C4-2B (cell line): ENCODE measurements around the gene SMARCA2.

Experiments used
- ZFX ChIP-seq: fragments of 450-650 bp; IDR thresholded peaks from 2 replicates; pipeline ENCODE4 v1.6.1; 2017
- TF ChIP-seq, protein P1 (sequence below): fragments of 450-650 bp; conservative IDR thresholded peaks from 2 replicates; pipeline ENCODE4 v1.5.1; 2017; ENCODE audit warnings: mild to moderate bottlenecking

DNA sequence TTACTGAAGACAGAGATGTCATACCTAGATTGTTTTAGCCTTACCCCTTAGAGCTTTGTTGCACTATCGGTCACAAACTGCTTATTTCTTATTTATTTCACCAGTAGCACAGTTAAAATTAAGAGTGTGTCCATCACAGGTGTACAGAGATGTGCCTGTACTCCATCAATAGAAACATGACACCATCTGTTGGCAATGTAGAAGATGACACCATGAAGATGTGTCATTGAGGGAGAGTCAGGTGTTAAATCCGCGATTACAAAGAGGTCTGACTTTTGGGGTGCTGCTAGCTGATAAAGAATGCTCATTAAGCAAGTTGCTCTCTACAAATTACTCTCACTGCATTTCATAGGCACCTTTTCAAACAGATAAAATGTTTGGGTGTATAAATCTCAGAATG lies 164.4 kb downstream of the SMARCA2 start:
- TF ChIP-seq, protein P1, sequence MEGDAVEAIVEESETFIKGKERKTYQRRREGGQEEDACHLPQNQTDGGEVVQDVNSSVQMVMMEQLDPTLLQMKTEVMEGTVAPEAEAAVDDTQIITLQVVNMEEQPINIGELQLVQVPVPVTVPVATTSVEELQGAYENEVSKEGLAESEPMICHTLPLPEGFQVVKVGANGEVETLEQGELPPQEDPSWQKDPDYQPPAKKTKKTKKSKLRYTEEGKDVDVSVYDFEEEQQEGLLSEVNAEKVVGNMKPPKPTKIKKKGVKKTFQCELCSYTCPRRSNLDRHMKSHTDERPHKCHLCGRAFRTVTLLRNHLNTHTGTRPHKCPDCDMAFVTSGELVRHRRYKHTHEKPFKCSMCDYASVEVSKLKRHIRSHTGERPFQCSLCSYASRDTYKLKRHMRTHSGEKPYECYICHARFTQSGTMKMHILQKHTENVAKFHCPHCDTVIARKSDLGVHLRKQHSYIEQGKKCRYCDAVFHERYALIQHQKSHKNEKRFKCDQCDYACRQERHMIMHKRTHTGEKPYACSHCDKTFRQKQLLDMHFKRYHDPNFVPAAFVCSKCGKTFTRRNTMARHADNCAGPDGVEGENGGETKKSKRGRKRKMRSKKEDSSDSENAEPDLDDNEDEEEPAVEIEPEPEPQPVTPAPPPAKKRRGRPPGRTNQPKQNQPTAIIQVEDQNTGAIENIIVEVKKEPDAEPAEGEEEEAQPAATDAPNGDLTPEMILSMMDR = peak; percentile 18
- no peak for TF ChIP-seq ZFX
